ENCODE data around the gene BIRC2.
"Not testable (repeated sequence)": the region's sequence is repeated elsewhere in the genome, so short reads cannot be mapped to it uniquely, and the experiment has no call there.

The BIRC2 gene

GRCh38 chr11:102322560-102322959, 24.5 kb upstream of the BIRC2 start:
- in situ Hi-C loops (cut with HindIII; ENCODE audit: low sequenced_read_pairs), result loop anchor here (5.0 kb wide), 1 partner anchor 55 kb away; no protein-coding TSS in a partner anchor

DNA sequence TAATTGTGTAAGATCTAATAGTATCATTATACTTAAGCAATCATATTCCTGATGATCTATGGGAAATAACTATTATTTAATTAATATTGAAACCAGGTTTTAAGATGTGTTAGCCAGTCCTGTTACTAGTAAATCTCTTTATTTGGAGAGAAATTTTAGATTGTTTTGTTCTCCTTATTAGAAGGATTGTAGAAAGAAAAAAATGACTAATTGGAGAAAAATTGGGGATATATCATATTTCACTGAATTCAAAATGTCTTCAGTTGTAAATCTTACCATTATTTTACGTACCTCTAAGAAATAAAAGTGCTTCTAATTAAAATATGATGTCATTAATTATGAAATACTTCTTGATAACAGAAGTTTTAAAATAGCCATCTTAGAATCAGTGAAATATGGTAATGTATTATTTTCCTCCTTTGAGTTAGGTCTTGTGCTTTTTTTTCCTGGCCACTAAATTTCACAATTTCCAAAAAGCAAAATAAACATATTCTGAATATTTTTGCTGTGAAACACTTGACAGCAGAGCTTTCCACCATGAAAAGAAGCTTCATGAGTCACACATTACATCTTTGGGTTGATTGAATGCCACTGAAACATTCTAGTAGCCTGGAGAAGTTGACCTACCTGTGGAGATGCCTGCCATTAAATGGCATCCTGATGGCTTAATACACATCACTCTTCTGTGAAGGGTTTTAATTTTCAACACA, 23.3 kb upstream of the BIRC2 start:
- in situ Hi-C loops (cut with HindIII; ENCODE audit: low sequenced_read_pairs), result loop anchor here (5.0 kb wide), 1 partner anchor 56 kb away; no protein-coding TSS in a partner anchor

DNA sequence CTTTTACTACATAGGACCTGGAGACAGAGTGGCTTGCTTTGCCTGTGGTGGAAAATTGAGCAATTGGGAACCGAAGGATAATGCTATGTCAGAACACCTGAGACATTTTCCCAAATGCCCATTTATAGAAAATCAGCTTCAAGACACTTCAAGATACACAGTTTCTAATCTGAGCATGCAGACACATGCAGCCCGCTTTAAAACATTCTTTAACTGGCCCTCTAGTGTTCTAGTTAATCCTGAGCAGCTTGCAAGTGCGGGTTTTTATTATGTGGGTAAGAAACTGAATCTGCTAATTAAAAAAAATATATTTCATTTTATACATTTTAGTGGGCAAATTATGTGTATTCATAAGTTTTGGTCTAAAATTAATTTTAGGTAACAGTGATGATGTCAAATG, 21.9 kb upstream of the BIRC2 start:
- in situ Hi-C loops (cut with HindIII; ENCODE audit: low sequenced_read_pairs), result no loop called here

- in situ Hi-C loops (cut with HindIII; ENCODE audit: low sequenced_read_pairs), result no loop called here
These were observed 18.3 kb upstream of the BIRC2 start for GRCh38 chr11:102328748-102329147.

- in situ Hi-C loops (cut with HindIII; ENCODE audit: low sequenced_read_pairs), result no loop called here
These were observed 16.8 kb upstream of the BIRC2 start for GRCh38 chr11:102330231-102330630.

DNA sequence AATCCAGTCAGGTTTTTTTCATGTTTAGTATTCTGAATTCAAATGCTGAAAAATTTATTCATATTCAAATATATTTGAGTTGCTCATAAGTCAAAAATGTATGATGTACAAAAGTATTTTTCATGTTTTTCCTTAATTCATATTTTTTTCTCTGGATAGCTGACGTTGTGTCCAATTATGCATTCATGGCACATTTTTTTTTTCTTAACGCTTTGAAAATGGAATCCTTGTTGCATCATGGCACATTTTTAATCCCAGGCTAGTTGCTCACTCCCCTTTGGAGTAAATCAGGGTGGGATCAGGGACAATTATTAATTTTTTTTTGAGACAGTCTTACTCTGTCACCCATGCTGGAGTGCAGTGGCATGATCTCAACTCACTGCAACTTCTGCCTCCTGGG, 15.7 kb upstream of the BIRC2 start:
- in situ Hi-C loops (cut with HindIII; ENCODE audit: low sequenced_read_pairs), result no loop called here

- in situ Hi-C loops (cut with HindIII; ENCODE audit: low sequenced_read_pairs), result no loop called here
These were observed 14.4 kb upstream of the BIRC2 start for GRCh38 chr11:102332611-102332994.

DNA sequence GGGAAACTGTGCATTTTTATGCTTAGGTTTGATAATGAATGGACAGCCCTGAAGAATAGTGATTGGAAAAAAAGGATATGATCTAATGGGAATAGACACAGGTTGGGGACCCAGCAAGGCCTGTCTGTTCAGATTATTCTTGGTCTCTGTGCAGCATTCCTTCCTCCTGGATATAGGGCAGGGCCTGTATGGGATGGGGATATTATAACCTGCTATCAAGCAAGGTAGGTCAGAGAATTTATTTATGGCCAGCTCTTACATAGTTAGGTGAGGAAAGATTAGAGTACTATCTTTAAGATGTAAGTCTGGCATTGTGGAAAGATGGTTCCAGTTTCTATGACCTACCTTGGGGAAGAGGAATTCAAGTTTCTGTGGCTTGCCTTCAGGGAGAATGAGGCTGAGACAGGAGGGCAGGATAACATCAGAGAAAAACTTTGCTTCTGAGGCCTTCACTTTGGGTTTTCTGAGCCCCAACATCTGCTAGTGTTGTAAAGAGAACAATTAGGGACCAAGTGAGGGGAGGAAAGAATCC, 8.5 kb upstream of the BIRC2 start:
- in situ Hi-C loops (cut with HindIII; ENCODE audit: low sequenced_read_pairs), result no loop called here

DNA sequence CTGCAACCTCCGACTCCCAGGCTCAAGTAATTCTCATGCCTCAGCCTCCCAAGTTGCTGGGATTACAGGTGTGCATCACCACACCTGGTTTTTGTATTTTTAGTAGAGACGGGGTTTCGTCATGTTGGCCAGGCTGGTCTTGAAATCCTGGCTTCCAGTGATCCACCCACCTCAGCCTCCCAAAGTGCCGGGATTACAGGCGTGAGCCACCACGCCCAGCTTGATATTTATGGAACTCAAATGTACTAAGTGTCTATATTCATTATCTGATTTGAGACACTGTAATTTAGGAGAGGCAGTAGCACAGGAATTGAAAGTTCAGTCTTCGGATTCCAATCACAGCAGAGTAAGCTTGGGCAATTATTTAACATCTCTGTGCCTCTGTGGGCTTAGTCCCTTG, 5.7 kb upstream of the BIRC2 start:
- in situ Hi-C loops (cut with HindIII; ENCODE audit: low sequenced_read_pairs), result not testable (repeated sequence)

GRCh38 chr11:102341844-102342318, 5.1 kb upstream of the BIRC2 start:
- in situ Hi-C loops (cut with HindIII; ENCODE audit: low sequenced_read_pairs), result no loop called here

- in situ Hi-C loops (cut with HindIII; ENCODE audit: low sequenced_read_pairs), result no loop called here
These were observed 3.2 kb upstream of the BIRC2 start for GRCh38 chr11:102343809-102344208.

GRCh38 chr11:102345904-102346303, 1.1 kb upstream of the BIRC2 start:
- in situ Hi-C loops (cut with HindIII; ENCODE audit: low sequenced_read_pairs), result no loop called here

DNA sequence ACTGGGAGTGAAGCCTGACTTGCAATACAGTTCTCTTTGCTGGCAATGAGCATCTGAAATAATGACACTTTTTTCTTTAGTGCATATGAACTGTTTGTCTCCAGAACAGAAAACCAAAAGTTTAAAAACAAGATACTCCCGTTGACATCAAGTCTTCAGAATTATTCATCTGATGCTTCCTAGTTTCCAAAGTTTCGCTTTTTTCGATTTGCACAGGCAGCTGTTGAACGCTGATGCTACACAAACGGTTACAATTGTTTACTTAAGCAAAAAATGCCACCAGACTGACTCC, 612 bp upstream of the BIRC2 start:
- in situ Hi-C loops (cut with HindIII; ENCODE audit: low sequenced_read_pairs), result no loop called here

DNA sequence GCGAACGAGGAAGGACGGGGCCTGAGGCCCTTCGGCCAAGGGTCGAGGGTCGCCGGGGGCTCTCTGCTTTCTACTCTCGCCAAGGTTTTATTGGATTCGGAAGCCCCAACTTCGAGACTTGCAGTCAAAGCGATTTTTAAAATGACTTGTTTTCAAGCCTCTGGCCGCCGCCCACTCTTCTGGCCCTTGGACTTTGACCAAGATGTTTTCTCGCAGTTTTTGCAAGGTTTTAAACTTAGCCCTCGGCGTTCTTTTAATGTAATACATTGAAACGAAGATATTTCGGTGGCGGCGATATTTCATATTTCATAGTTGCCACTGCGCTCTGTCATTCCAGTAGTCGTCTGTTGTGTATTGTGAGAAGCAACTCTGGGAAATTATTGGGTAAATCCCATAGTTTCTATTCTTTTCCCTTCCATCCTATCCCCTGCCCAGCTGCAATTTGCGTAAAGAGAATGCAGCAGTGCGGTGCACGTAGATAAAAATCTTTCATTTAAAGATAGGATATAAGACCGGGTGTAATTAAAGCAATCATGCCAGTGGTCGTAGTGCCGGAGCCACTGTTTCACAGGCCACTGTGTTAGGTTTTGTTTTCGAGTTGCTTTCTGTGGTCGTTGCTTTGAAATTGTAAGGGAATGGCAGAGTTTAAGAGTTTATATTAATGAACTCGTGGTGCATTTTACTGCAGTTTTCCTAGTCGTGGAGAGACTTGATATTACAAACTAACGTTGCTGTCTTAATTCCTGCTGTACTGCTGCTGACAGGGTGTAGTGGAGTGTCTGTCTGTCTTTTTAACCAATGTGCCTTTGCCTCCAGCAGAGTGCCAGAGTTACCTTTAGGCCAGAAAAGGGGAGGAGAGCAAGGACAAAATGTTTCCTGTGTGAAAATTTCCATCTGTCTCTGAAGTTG, 702 bp downstream of the BIRC2 start:
- in situ Hi-C loops (cut with HindIII; ENCODE audit: low sequenced_read_pairs), result no loop called here

- in situ Hi-C loops (cut with HindIII; ENCODE audit: low sequenced_read_pairs), result no loop called here
These were observed 10.1 kb downstream of the BIRC2 start for GRCh38 chr11:102357116-102357515.

- in situ Hi-C loops (cut with HindIII; ENCODE audit: low sequenced_read_pairs), result no loop called here
These were observed 12.4 kb downstream of the BIRC2 start for GRCh38 chr11:102359372-102359771.

GRCh38 chr11:102360681-102361080, 13.7 kb downstream of the BIRC2 start:
- in situ Hi-C loops (cut with HindIII; ENCODE audit: low sequenced_read_pairs), result no loop called here

DNA sequence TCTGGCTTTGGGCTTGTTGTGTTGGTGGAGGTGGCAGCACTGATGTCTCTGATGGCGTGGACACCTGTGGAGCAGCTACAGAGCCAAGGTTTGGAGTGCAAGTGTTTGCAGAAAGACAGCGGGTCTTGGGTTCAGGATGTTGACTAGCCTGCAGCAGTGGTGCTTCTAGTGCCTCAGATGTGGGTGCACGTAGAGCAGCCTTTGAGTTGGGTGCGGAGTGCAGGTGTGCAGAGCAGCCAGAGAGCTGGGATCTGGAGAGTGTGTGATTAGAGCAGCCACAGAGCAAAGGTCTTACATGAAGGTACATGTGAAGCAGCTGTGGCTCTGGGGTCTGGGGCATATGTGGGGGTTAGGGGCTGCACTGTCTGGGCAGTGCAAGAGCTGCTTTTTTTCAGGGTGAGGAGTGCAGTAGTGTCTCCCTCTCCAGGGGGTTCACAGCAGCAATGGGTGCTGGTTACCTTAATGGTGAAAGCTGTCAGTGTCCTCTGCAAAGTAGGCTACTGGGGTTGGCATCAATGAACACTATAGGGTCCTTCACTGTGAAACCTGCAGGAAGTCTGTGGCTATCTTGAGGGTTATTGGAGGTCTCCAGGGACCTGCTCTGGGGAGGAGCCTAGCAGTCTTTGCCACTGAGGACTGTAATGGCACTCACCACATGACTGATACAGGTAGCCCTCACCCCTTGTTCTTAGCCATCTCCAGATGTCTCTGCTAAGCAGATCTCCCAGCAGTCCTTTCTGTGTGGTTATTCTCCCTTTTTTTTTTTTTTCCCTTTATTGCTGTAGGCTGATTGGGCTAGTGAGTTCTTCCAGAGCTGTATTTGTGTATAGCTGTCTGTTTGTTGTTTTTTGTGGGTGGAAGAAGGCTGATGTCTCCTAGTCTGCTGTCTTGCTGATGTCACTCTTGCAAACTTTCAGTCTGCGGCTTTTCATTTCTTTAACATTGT, 14.3 kb downstream of the BIRC2 start:
- in situ Hi-C loops (cut with HindIII; ENCODE audit: low sequenced_read_pairs), result no loop called here

DNA sequence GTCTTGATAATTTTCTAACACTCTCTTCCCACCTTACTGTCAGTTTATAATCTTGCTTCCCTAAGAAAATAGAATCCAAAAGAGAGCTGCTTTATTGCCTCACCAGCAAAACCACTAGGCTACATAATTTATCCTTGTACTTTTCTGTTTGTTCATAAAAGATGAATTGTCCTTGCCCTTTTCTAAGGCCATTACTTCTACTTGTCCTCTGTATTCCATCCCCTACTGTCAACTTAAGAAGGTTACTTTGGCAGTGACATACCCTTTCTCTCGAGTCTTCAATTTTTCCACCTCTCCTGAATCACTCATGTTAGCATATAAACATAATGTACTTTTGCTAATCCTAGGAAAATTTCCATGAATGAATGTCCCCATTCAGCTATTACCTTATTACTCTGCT, 18.0 kb downstream of the BIRC2 start:
- in situ Hi-C loops (cut with HindIII; ENCODE audit: low sequenced_read_pairs), result no loop called here

GRCh38 chr11:102367364-102367763, 20.4 kb downstream of the BIRC2 start:
- in situ Hi-C loops (cut with HindIII; ENCODE audit: low sequenced_read_pairs), result no loop called here

DNA sequence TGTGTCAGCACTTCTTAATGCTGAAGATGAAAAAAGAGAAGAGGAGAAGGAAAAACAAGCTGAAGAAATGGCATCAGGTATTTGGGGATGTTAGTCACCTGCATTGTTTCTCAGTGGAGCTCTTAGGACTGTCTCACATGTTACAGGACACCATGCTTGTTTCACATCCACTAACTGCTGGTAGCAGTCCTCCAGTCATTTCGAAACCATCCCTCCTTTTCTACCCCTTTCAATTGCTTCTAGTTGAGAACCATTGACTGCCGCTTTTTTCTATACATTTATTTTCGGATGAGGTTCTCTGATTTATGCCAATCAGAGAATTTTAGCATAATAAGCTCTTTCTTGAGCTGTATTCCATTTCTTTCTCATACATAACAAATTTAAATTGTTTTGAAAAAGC, 21.5 kb downstream of the BIRC2 start:
- in situ Hi-C loops (cut with HindIII; ENCODE audit: low sequenced_read_pairs), result no loop called here
